Esophagus (tissue), 2 donors: ENCODE data around the gene TNPO2. TPM values are rescaled to one million over a fixed set of nuclear protein-coding genes. Genes with fewer than 3 reads are reported as not detected.

ENCODE experiments used
- H3K27ac ChIP-seq, 2 donors: one replicate each; pipeline ENCODE4 v1.5.1; 2013; ENCODE audit warnings: low read depth in 2 of 2, mild to moderate bottlenecking in 2 of 2, inconsistent platforms in 1 of 2, low read length in 1 of 2, moderate library complexity in 1 of 2
- H3K27me3 ChIP-seq, 2 donors: one replicate each; pipeline ENCODE4 v1.6.1; 2013; ENCODE audit warnings: low read length in 2 of 2, control low read depth in 1 of 2, mild to moderate bottlenecking in 1 of 2; ENCODE audit not compliant: insufficient read depth in 2 of 2, control insufficient read depth in 1 of 2
- H3K36me3 ChIP-seq, 2 donors: one replicate each; pipeline ENCODE4 v1.6.1; 2013; ENCODE audit warnings: low read length in 1 of 2; ENCODE audit not compliant: control insufficient read depth in 2 of 2, insufficient read depth in 2 of 2
- H3K4me1 ChIP-seq, 2 donors: one replicate each; pipeline ENCODE4 v1.6.1; 2013; ENCODE audit warnings: low read length in 1 of 2; ENCODE audit not compliant: control insufficient read depth in 2 of 2, insufficient read depth in 2 of 2
- H3K4me3 ChIP-seq, 2 donors: one replicate each; pipeline ENCODE4 v1.5.1; 2013; ENCODE audit warnings: low read length in 2 of 2, mild to moderate bottlenecking in 2 of 2, low read depth in 1 of 2, moderate library complexity in 1 of 2
- H3K9me3 ChIP-seq, 2 donors: one replicate each; pipeline ENCODE4 v1.6.1; 2013; ENCODE audit warnings: mild to moderate bottlenecking in 2 of 2, low read depth in 1 of 2, low read length in 1 of 2, moderate library complexity in 1 of 2; ENCODE audit not compliant: control insufficient read depth in 2 of 2, insufficient read depth in 1 of 2
- WGBS, 2 donors: extraction: QIAGEN DNeasy Blood & Tissue Kit; methylation state at CpG; one replicate each; pipeline ENCODE4 v1.1.7; 2013; 5-methylcytosine and 5-hydroxymethylcytosine counted together
- polyA plus RNA-seq, 2 donors: library from polyadenylated mRNA; stranded (reverse); fragments of 200-250 nt; gene quantifications; one replicate each; pipeline ENCODE4 v1.2.3, GENCODE V29; 2013
- donor health status: healthy with polysubstance abuse.
- donor health status: Bipolar disorder and iron deficiency.

Gene TNPO2
- polyA plus RNA-seq, 2 donors, result 29.7 to 37.2 TPM

DNA sequence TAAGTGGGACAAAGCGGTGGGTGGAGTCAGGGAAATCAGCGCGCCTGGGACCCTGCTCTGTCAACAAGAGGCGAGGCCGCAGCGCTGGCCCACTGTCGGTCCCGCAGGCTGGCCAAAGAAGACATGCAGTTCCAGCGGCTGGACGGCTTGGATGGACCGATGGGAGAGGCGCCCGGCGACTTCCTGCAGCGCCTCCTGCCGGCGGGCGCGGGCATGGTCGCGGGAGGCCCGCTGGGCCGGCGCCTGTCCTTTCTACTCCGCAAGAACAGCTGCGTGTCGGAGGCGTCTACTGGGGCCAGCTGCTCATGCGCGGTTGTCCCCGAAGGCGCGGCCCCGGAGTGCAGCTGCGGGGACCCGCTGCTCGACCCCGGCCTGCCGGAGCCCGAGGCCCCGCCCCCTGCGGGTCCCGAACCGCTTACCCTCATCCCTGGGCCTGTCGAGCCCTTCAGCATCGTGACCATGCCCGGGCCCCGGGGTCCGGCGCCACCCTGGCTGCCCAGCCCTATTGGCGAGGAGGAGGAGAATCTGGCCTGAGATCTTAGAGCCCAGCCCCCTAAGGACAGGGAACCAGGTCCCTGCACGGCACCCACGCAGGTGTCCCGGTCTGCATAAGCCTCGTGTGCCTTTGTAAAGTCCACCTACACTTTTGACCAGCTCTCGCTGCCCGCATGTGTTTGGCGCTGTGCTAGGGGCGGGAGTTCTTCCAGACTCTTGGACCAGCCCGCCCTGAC lies 34.0 kb upstream of the TNPO2 start:
- Histone ChIP-seq H3K4me3 (peak overlapping the region; percentile 32 to 39), H3K4me1 (peaks cover 0 to 2% of the 10 kb centered on the region in 2 donors), H3K27ac (no peak overlapping the region), H3K9me3 (no peaks in the 10 kb centered on the region), H3K36me3 (peaks cover 0 to 6% of the 10 kb centered on the region in 2 donors), H3K27me3 (no peaks in the 10 kb centered on the region)
- WGBS, 2 donors, result 6% methylated on average over 49 to 60 of the region's 60 CpGs

GRCh38 chr19:12756150-12756883 lies 32.6 kb upstream of the TNPO2 start:
- H3K9me3 ChIP-seq, result no peaks in the 10 kb centered on the region
- no peaks in the 10 kb centered on the region for H3K36me3 ChIP-seq
- H3K4me1 ChIP-seq, result peaks cover 0 to 2% of the 10 kb centered on the region in 2 donors
- H3K27me3 ChIP-seq, result no peaks in the 10 kb centered on the region
- WGBS, 2 donors, result 86 to 88% methylated on average over 19 of the region's 19 CpGs
- H3K27ac ChIP-seq, result no peak overlapping the region
- no peak overlapping the region for H3K4me3 ChIP-seq

DNA sequence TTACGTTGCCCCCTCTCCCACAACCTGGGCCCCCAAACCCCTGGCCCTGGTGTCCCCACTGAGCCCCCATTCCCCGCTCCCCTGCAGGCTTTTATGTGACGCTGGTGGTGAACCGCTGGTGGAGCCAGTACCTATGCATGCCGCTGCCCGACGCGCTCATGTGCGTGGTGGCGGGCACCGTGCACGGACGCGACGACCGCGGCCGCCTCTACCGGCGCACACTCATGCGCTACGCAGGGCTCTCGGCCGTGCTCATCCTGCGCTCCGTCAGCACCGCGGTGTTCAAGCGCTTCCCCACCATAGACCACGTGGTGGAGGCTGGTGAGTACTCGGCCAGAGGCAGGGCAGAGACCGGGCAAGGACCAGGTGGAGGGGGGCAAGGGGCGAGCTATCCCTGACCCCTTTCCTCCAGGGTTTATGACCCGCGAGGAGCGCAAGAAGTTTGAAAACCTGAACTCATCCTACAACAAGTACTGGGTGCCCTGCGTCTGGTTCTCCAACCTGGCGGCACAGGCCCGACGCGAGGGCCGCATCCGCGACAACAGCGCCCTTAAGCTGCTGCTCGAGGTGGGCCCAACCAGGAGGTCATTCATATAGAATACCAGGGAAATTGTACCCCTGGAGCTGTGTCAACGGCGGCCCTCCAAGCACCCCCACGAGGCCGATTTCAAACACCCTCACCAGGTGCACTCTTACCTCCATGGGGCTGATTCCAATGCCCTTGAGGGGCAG lies 30.9 kb upstream of the TNPO2 start:
- H3K27ac ChIP-seq, result no peak overlapping the region
- H3K4me3 ChIP-seq, result no peak overlapping the region
- no peaks in the 10 kb centered on the region for H3K27me3 ChIP-seq
- no peaks in the 10 kb centered on the region for H3K36me3 ChIP-seq
- WGBS, 2 donors, result 70 to 75% methylated on average over 49 to 50 of the region's 50 CpGs
- H3K9me3 ChIP-seq, result no peaks in the 10 kb centered on the region
- H3K4me1 ChIP-seq, result peaks cover 0 to 12% of the 10 kb centered on the region in 2 donors

DNA sequence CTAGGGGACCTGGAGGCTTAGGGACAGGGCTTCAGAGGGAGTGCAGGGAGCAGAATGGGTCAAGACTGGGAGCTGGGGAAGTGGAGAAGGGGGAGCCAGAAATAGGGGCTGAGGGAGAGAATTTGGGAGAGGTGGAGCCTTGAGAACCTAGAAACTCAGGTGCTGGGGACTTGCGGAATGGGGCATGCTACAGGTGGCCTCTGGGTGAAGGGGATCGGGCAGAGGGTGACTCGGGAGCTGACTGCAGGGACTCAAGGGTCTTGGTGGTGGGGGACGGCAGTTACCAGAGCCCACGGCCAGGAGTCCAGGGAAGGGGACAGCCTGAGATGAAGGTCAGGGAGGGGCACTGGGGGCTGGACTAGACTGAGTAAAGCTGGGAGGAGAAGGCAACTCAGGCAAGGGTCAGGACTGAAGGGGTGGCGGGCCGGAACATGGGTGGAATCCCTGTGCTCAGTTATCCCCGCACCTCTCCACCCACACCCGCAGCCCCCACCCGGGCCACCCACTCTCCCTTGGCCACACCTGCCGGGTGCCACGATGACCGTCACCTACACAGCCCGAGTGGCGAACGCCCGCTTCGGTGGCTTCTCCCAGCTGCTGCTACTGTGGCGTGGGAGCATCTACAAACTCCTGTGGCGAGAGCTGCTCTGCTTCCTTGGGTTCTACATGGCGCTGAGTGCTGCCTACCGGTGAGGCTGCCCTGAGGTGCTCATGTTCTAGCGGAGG lies 28.5 kb upstream of the TNPO2 start:
- peaks cover 0 to under 1% of the 10 kb centered on the region in 2 donors for H3K9me3 ChIP-seq
- no peak overlapping the region for H3K27ac ChIP-seq
- H3K4me1 ChIP-seq, result peaks cover 0 to 14% of the 10 kb centered on the region in 2 donors
- no peaks in the 10 kb centered on the region for H3K27me3 ChIP-seq
- 68 to 71% methylated on average over 23 of the region's 23 CpGs for WGBS, 2 donors
- H3K36me3 ChIP-seq, result peaks cover 0 to 7% of the 10 kb centered on the region in 2 donors
- H3K4me3 ChIP-seq, result no peak overlapping the region

DNA sequence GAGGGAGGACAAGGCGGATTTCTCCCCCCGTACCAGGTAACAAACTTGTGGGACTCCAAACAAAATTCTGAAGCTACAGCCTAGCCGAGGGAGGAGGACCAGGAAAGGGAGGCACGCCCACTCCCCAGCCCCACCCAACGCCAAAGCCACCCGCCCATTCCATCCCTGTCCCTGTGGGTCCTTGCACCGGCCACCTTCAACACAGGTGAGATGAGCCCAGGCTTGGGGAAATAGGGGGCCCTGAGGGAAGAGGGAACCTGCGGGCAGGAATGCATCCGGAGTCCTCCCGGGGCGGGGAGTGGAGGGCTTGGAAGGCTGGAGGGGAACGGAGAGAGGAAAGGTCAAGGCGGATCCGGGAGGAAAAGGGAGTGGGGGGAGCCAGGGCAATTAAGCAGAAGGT lies 27.9 kb upstream of the TNPO2 start, which contains the start of gene BEST2:
Gene BEST2, plus strand, starts transcription at position 157 of the 400 bp plus-strand sequence. CDS start 802 bp downstream, outside the sequence.
- Histone ChIP-seq H3K9me3 (peaks cover 0 to 3% of the 10 kb centered on the region in 2 donors), H3K4me3 (no peak within 1 kb of the TSS), H3K27me3 (no peaks in the 10 kb centered on the region), H3K4me1 (peaks cover 0 to 14% of the 10 kb centered on the region in 2 donors), H3K27ac (peak within 1 kb of the TSS in 1 of 2 donors; percentile 7), H3K36me3 (peaks cover 0 to 11% of the 10 kb centered on the region in 2 donors)
- 31 to 39% methylated on average over 14 of the region's 14 CpGs for WGBS, 2 donors

DNA sequence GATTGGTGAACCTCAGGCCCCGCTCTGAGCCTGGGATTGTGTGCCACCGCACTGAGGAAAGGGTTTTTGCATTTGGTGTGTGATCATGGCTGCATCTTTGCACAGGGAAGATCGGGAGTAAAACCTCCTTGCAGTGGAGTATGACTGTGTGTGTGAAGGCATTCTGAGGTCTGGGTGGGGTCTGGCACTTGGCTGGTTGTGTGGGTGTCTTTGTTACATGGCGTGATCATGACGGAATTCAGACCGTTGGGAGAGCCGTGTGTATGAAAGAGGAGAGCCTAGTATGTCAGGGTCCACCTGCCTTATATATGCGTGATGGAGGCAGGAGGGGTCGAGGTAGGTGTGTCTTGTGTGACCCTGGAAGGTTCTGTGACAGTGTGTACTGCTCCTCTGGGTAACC lies 27.1 kb upstream of the TNPO2 start:
- Histone ChIP-seq H3K4me3 (no peak overlapping the region), H3K27me3 (no peaks in the 10 kb centered on the region), H3K36me3 (peaks cover 3 to 16% of the 10 kb centered on the region in 2 donors), H3K9me3 (peaks cover 0 to 3% of the 10 kb centered on the region in 2 donors), H3K27ac (peak overlapping the region in 1 of 2 donors; percentile 7), H3K4me1 (peaks cover 0 to 14% of the 10 kb centered on the region in 2 donors)
- WGBS, 2 donors, result 48 to 65% methylated on average over 9 of the region's 9 CpGs

- WGBS, 2 donors, result 18 to 27% methylated on average over 23 to 24 of the region's 24 CpGs
- Histone ChIP-seq H3K36me3 (peaks cover 3 to 24% of the 10 kb centered on the region in 2 donors), H3K27me3 (no peaks in the 10 kb centered on the region), H3K27ac (no peak overlapping the region), H3K4me3 (no peak overlapping the region), H3K9me3 (peaks cover 0 to 3% of the 10 kb centered on the region in 2 donors), H3K4me1 (peaks cover 0 to 17% of the 10 kb centered on the region in 2 donors)
Measured at GRCh38 chr19:12749938-12750521, 26.3 kb upstream of the TNPO2 start.

- Histone ChIP-seq H3K27me3 (no peaks in the 10 kb centered on the region), H3K27ac (no peak overlapping the region), H3K4me1 (peaks cover 0 to 15% of the 10 kb centered on the region in 2 donors), H3K36me3 (peaks cover 3 to 24% of the 10 kb centered on the region in 2 donors), H3K4me3 (no peak overlapping the region), H3K9me3 (peaks cover 0 to 3% of the 10 kb centered on the region in 2 donors)
- WGBS, 2 donors, result 53 to 63% methylated on average over 6 of the region's 6 CpGs
Measured at GRCh38 chr19:12748489-12748888, 24.8 kb upstream of the TNPO2 start.
